Measurements from ENCODE around the gene SMO. TPM values are rescaled to one million over a fixed set of nuclear protein-coding genes. Genes with fewer than 3 reads are reported as not detected.
"Not testable (repeated sequence)": the region's sequence is repeated elsewhere in the genome, so short reads cannot be mapped to it uniquely, and the experiment has no call there.

SMO gene
- total RNA-seq, 1 donor from 2014 or later, result 103 TPM

DNA sequence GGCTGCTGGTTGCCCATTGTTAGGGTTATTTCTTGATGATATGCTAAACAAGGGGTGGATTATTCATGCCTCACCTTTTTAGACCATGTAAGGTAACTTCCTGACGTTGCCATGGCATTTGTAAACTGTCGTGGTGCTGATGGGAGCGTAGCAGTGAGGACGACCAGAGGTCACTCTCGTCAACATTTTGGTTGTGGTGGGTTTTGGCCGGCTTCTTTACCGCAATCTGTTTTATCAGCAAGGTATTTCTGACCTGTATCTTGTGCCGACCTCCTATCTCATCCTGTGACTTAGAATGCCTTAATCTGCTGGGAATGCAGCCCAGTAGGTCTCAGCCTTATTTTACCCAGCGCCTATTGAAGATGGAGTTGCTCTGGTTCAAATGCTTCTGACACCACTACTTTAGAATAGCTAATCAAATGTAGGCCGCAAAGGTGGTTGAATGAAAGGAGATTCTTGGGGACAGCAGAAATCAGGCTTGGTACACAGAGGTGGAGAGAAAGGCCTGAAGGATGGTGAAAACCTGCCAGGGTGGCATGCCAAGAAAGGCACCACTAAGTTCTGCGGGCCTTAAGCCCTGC, 17.9 kb upstream of the SMO start:
- Mint-ChIP-seq H3K36me3 (ENCODE audit: insufficient read depth) (peaks cover 4% of the 10 kb centered on the region), H3K27me3 (peaks cover 41% of the 10 kb centered on the region), H3K9me3 (ENCODE audit: low read depth) (no peaks in the 10 kb centered on the region), H3K4me3 (ENCODE audit: low read depth) (no peak overlapping the region), H3K27ac (no peak overlapping the region), H3K4me1 (ENCODE audit: low read depth) (peaks cover 5% of the 10 kb centered on the region)
- DNase-seq (ENCODE audit: low spot score, unreplicated experiment), result no peak
- TF ChIP-seq, protein P1, sequence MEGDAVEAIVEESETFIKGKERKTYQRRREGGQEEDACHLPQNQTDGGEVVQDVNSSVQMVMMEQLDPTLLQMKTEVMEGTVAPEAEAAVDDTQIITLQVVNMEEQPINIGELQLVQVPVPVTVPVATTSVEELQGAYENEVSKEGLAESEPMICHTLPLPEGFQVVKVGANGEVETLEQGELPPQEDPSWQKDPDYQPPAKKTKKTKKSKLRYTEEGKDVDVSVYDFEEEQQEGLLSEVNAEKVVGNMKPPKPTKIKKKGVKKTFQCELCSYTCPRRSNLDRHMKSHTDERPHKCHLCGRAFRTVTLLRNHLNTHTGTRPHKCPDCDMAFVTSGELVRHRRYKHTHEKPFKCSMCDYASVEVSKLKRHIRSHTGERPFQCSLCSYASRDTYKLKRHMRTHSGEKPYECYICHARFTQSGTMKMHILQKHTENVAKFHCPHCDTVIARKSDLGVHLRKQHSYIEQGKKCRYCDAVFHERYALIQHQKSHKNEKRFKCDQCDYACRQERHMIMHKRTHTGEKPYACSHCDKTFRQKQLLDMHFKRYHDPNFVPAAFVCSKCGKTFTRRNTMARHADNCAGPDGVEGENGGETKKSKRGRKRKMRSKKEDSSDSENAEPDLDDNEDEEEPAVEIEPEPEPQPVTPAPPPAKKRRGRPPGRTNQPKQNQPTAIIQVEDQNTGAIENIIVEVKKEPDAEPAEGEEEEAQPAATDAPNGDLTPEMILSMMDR (IDR thresholded peaks at IDR 0.05; ENCODE audit: unreplicated experiment), result no peak

DNA sequence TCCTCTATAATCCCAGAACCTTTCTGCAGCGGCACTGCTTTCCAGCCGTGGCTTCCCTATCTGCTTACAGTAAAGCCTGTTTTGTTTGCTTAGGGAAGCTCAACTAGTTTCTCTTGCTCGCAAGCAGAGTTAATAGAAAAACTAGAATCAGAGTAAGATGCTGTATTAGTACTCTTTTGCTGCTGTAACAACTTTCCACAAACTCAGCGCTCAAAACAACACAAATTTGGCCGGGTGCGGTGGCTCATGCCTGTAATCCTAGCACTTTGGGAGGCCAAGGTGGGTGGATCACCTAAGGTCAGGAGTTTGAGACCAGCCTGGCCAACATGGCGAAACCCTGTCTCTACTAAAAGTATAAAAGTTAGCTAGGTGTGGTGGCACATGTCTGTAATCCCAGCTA, 14.6 kb upstream of the SMO start:
- not testable (repeated sequence) for H3K27ac Mint-ChIP-seq; H3K4me3 Mint-ChIP-seq (ENCODE audit: low read depth); H3K9me3 Mint-ChIP-seq (ENCODE audit: low read depth); DNase-seq (ENCODE audit: low spot score, unreplicated experiment); H3K4me1 Mint-ChIP-seq (ENCODE audit: low read depth); H3K36me3 Mint-ChIP-seq (ENCODE audit: insufficient read depth)
- H3K27me3 Mint-ChIP-seq, result peaks cover 33% of the 10 kb centered on the region

DNA sequence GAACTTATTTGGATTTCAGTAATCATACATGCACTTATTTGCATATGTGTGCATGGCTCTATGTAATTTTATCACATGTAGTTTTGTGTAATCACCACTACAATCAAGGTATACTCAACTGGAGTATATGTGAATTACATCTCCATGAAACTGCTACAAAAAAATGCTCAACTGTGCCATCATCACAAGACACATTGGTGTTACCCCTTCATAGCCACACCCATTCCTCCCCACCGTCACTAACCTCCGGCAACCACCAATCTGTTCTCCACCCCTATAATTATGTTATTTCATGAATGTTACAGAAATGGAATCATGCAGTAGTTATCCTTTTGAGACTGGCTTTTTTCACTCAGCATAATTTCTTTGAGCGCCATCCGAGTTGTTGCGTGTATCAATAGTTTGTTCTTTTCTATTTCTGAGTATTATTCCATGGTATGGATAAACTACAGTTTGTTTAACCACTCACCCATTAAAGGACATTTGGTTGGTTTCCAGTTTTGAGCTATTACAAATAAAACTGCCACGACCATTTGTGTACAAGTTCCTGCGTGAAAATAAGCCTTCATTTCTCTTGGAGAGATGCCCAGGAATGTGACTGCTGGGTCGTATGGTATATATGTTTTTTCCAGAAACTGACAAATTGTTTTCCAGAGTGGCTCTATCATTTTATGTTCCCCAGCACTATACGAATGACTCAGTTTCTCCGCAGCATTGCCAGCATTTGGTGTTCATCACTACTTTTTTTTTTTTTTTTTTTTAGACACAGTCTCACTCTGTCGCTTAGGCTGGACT, 11.3 kb upstream of the SMO start:
- H3K4me1 Mint-ChIP-seq (ENCODE audit: low read depth), result no peaks in the 10 kb centered on the region
- no peak for DNase-seq (ENCODE audit: low spot score, unreplicated experiment)
- TF ChIP-seq, protein P1 (IDR thresholded peaks at IDR 0.05; ENCODE audit: unreplicated experiment), result no peak
- no peak overlapping the region for H3K27ac Mint-ChIP-seq
- H3K27me3 Mint-ChIP-seq, result peaks cover 8% of the 10 kb centered on the region
- H3K36me3 Mint-ChIP-seq (ENCODE audit: insufficient read depth), result no peaks in the 10 kb centered on the region
- H3K9me3 Mint-ChIP-seq (ENCODE audit: low read depth), result peaks cover 2% of the 10 kb centered on the region
- no peak overlapping the region for H3K4me3 Mint-ChIP-seq (ENCODE audit: low read depth)

DNA sequence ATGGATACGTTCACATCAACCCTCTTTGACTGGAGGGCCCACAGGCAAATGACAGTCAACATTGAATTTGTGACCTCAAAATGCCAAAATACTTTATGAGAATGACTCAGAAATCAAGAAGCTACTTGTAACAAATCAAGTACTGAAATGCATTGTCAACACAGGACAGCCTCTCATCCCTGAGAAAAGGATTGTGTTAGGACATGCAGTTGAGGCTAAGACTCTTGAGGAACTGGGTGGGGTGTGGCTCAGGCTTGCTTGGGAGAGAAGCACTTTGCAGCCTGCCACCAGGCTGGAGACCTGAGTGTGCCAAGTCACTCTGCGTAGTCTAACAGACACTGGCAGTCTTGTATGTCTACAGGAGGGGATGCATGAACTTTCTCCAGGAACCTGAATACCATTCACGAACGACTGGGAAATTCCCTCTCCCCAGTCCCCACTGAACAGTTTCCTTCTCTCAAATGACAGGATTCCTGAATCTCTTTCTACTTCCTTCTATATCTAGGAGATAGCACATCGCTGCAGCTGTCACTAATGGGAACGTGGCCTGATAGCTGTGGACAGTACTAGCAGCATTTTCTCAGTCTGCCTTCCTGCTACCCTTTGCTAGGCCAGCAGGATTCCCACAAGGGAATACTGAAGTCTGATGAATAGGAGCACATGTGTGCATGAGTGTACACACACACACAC, 3.3 kb upstream of the SMO start:
- H3K4me1 Mint-ChIP-seq (ENCODE audit: low read depth), result peaks cover 14% of the 10 kb centered on the region
- H3K27ac Mint-ChIP-seq, result no peak overlapping the region
- peaks cover 3% of the 10 kb centered on the region for H3K27me3 Mint-ChIP-seq
- H3K4me3 Mint-ChIP-seq (ENCODE audit: low read depth), result no peak overlapping the region
- no peaks in the 10 kb centered on the region for H3K36me3 Mint-ChIP-seq (ENCODE audit: insufficient read depth)
- TF ChIP-seq, protein P1 (IDR thresholded peaks at IDR 0.05; ENCODE audit: unreplicated experiment), result no peak
- no peaks in the 10 kb centered on the region for H3K9me3 Mint-ChIP-seq (ENCODE audit: low read depth)
- DNase-seq (ENCODE audit: low spot score, unreplicated experiment), result no peak

DNA sequence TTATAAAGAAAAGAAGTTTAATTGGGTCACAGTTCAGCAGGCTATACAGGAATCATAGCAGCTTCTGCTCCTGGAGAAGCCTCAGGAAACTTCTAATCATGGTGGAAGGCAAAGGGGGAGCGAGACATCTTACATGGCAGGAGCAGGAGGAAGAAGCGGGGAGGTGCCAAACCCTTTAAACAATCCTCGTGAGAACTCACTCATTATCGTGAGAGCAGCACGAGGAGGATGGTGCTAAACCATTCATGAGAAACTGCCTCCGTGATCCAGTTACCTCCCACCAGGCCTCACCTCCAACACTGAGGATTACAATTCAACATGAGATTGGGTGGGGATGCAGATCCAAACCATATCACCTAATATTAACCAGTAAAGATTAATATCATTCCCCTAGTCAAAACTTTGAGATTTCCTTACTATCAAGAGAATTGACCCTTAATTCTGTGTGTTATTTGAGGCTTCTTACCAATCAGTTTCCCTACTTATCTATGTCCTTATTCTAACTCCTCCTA, 1.6 kb upstream of the SMO start:
- H3K9me3 Mint-ChIP-seq (ENCODE audit: low read depth), result no peaks in the 10 kb centered on the region
- peaks cover 28% of the 10 kb centered on the region for H3K4me1 Mint-ChIP-seq (ENCODE audit: low read depth)
- TF ChIP-seq, protein P1 (IDR thresholded peaks at IDR 0.05; ENCODE audit: unreplicated experiment), result no peak
- H3K36me3 Mint-ChIP-seq (ENCODE audit: insufficient read depth), result peaks cover under 1% of the 10 kb centered on the region
- no peak for DNase-seq (ENCODE audit: low spot score, unreplicated experiment)
- no peak overlapping the region for H3K4me3 Mint-ChIP-seq (ENCODE audit: low read depth)
- peaks cover 3% of the 10 kb centered on the region for H3K27me3 Mint-ChIP-seq
- no peak overlapping the region for H3K27ac Mint-ChIP-seq

Measured in progenitor cell of endocrine pancreas (in vitro differentiated cells).